ENCODE results near the gene SNPH. TPM values are rescaled to one million over a fixed set of nuclear protein-coding genes. Genes with fewer than 3 reads are reported as not detected.
A peak's percentile ranks its signal among the peaks of the same experiment; 100 is the strongest.

SNPH gene
- total RNA-seq, 1 donor from 2014 or later: 4.6 TPM

- peak; percentile 35 for DNase-seq (ENCODE audit: low read depth)
- TF ChIP-seq CTCF (conservative IDR thresholded peaks at IDR 0.05; ENCODE audit: low read depth, low read length): no peak
- H3K4me3 ChIP-seq (ENCODE audit: low read depth, low read length): no peak overlapping the region
Measured at GRCh38 chr20:1330075-1330830, 64.2 kb downstream of the SNPH start.

- DNase-seq (ENCODE audit: low read depth): no peak
- no peak for TF ChIP-seq CTCF (conservative IDR thresholded peaks at IDR 0.05; ENCODE audit: low read depth, low read length)
Measured at GRCh38 chr20:1331101-1331500, 65.0 kb downstream of the SNPH start.

GRCh38 chr20:1331801-1332453, 65.8 kb downstream of the SNPH start:
- no peak for DNase-seq (ENCODE audit: low read depth)
- H3K4me3 ChIP-seq (ENCODE audit: low read depth, low read length): no peak overlapping the region
- TF ChIP-seq CTCF (conservative IDR thresholded peaks at IDR 0.05; ENCODE audit: low read depth, low read length): no peak

More at GRCh38 chr20:1331101-1331500, 65.0 kb downstream of the SNPH start:
- H3K4me3 ChIP-seq (ENCODE audit: low read depth, low read length): no peak overlapping the region

- no peak for DNase-seq (ENCODE audit: low read depth)
- no peak for TF ChIP-seq CTCF (conservative IDR thresholded peaks at IDR 0.05; ENCODE audit: low read depth, low read length)
- no peak overlapping the region for H3K4me3 ChIP-seq (ENCODE audit: low read depth, low read length)
Measured at GRCh38 chr20:1332749-1333300, 66.7 kb downstream of the SNPH start.

GRCh38 chr20:1333462-1334369, 67.6 kb downstream of the SNPH start:
- no peak for TF ChIP-seq CTCF (conservative IDR thresholded peaks at IDR 0.05; ENCODE audit: low read depth, low read length)
- H3K4me3 ChIP-seq (ENCODE audit: low read depth, low read length): no peak overlapping the region
- no peak for DNase-seq (ENCODE audit: low read depth)

GRCh38 chr20:1334370-1334731, 68.3 kb downstream of the SNPH start:
- TF ChIP-seq CTCF (conservative IDR thresholded peaks at IDR 0.05; ENCODE audit: low read depth, low read length): no peak
- no peak overlapping the region for H3K4me3 ChIP-seq (ENCODE audit: low read depth, low read length)
- no peak for DNase-seq (ENCODE audit: low read depth)

Measured in epithelial cell of proximal tubule (primary cell).